Vagina (tissue), 2 donors: ENCODE data around the gene CSRNP3. TPM values are rescaled to one million over a fixed set of nuclear protein-coding genes. Genes with fewer than 3 reads are reported as not detected.

Source experiments
- DNase-seq, 2 donors: peaks; one replicate each; pipeline ENCODE4 v3.0.0-alpha.2; 2017; ENCODE audit errors: extremely low spot score in 2 of 2
- H3K27ac ChIP-seq: fragments of 200-600 bp; sonication (generic); one replicate; pipeline ENCODE4 v1.5.1; 2019
- H3K27me3 ChIP-seq: fragments of 200-600 bp; sonication (generic); one replicate; pipeline ENCODE4 v1.5.1; 2019
- H3K36me3 ChIP-seq, 2 donors: fragments of 200-600 bp; sonication (generic); one replicate each; pipeline ENCODE4 v1.5.1; 2017 to 2019
- H3K4me1 ChIP-seq: fragments of 200-600 bp; sonication (generic); one replicate; pipeline ENCODE4 v1.5.1; 2019
- H3K4me3 ChIP-seq, 2 donors: fragments of 200-600 bp; sonication (generic); 1 replicate in 1 of 2; 2 replicates in 1 of 2; pipeline ENCODE4 v1.5.1; 2016 to 2019
- H3K9me3 ChIP-seq: fragments of 200-600 bp; sonication (generic); one replicate; pipeline ENCODE4 v1.5.1; 2019
- CTCF ChIP-seq, 3 experiments: fragments of 450-650 bp in 2 of 3; fragments of 200-600 bp in 1 of 3; sonication (generic) in 1 of 3; IDR thresholded peaks; one replicate each; pipeline ENCODE4 v1.5.1; 2017 to 2019; ENCODE audit warnings: antibody characterized with exemption in 3 of 3, mild to moderate bottlenecking in 2 of 3, moderate library complexity in 2 of 3
- POLR2A ChIP-seq, 2 donors: fragments of 450-650 bp; IDR thresholded peaks; one replicate each; pipeline ENCODE4 v1.6.1; 2017; ENCODE audit warnings: antibody characterized with exemption in 2 of 2, mild to moderate bottlenecking in 2 of 2, moderate library complexity in 2 of 2
- POLR2AphosphoS5 ChIP-seq, 2 donors: sonication (generic); formaldehyde crosslinking; IDR thresholded peaks; one replicate each; pipeline ENCODE4 v1.9.0; 2017; ENCODE audit warnings: antibody characterized with exemption in 2 of 2, mild to moderate bottlenecking in 2 of 2, low read depth in 1 of 2; ENCODE audit not compliant: insufficient read depth in 1 of 2
- intact Hi-C: fragments of 100-400 bp; cut with DNase I; formaldehyde crosslinking; loops from one replicate; pipeline ENCODE4 v1.15.1; 2023
- total RNA-seq: library from RNA; depleted of rRNA; stranded (reverse); fragments of >200 nt; gene quantifications from one replicate; pipeline ENCODE4 v1.2.3, GENCODE V29; 2016

CSRNP3 gene
- total RNA-seq, 1 donor from 2014 or later, result 2.7 TPM

- Histone ChIP-seq H3K9me3 (no peaks in the 10 kb centered on the region), H3K27ac (no peak overlapping the region), H3K4me1 (no peaks in the 10 kb centered on the region), H3K27me3 (no peaks in the 10 kb centered on the region), H3K36me3 (no peaks in the 10 kb centered on the region), H3K4me3 (no peak overlapping the region)
- TF ChIP-seq CTCF (IDR thresholded peaks at IDR 0.05) (no peak), POLR2AphosphoS5 (IDR thresholded peaks at IDR 0.05; ENCODE audit: insufficient read depth in 1 of 2, low read depth in 1 of 2) (no peak), POLR2A (IDR thresholded peaks at IDR 0.05) (no peak)
- DNase-seq, result no peak
- intact Hi-C loops, result no loop called here
Measured at GRCh38 chr2:165518611-165519010, 49.1 kb downstream of the CSRNP3 start.

- H3K27ac ChIP-seq, result no peak overlapping the region
- no peaks in the 10 kb centered on the region for H3K27me3 ChIP-seq
- H3K9me3 ChIP-seq, result no peaks in the 10 kb centered on the region
- no peaks in the 10 kb centered on the region for H3K4me1 ChIP-seq
- DNase-seq, result no peak
- TF ChIP-seq POLR2A (IDR thresholded peaks at IDR 0.05), result no peak
- TF ChIP-seq CTCF (IDR thresholded peaks at IDR 0.05), result no peak
- TF ChIP-seq POLR2AphosphoS5 (IDR thresholded peaks at IDR 0.05; ENCODE audit: insufficient read depth in 1 of 2, low read depth in 1 of 2), result no peak
- intact Hi-C loops, result no loop called here
- H3K4me3 ChIP-seq, result no peak overlapping the region
- H3K36me3 ChIP-seq, result no peaks in the 10 kb centered on the region
Measured at GRCh38 chr2:165522719-165523118, 53.2 kb downstream of the CSRNP3 start.

- H3K4me3 ChIP-seq, result no peak overlapping the region
- H3K27me3 ChIP-seq, result no peaks in the 10 kb centered on the region
- intact Hi-C loops, result no loop called here
- TF ChIP-seq POLR2AphosphoS5 (IDR thresholded peaks at IDR 0.05; ENCODE audit: insufficient read depth in 1 of 2, low read depth in 1 of 2) (no peak), CTCF (IDR thresholded peaks at IDR 0.05) (no peak), POLR2A (IDR thresholded peaks at IDR 0.05) (no peak)
- H3K36me3 ChIP-seq, result no peaks in the 10 kb centered on the region
- no peak for DNase-seq
- H3K4me1 ChIP-seq, result no peaks in the 10 kb centered on the region
- no peaks in the 10 kb centered on the region for H3K9me3 ChIP-seq
- no peak overlapping the region for H3K27ac ChIP-seq
Measured at GRCh38 chr2:165524720-165525119, 55.2 kb downstream of the CSRNP3 start.

- no peak for DNase-seq
- H3K27ac ChIP-seq, result no peak overlapping the region
- TF ChIP-seq POLR2AphosphoS5 (IDR thresholded peaks at IDR 0.05; ENCODE audit: insufficient read depth in 1 of 2, low read depth in 1 of 2) (no peak), CTCF (IDR thresholded peaks at IDR 0.05) (no peak), POLR2A (IDR thresholded peaks at IDR 0.05) (no peak)
Measured at GRCh38 chr2:165528691-165529090, 59.2 kb downstream of the CSRNP3 start.

GRCh38 chr2:165529130-165529529 is 59.6 kb downstream of the CSRNP3 start:
- H3K9me3 ChIP-seq, result no peaks in the 10 kb centered on the region
- no peaks in the 10 kb centered on the region for H3K36me3 ChIP-seq
- no peak for DNase-seq
- no peaks in the 10 kb centered on the region for H3K27me3 ChIP-seq
- TF ChIP-seq POLR2A (IDR thresholded peaks at IDR 0.05) (no peak), POLR2AphosphoS5 (IDR thresholded peaks at IDR 0.05; ENCODE audit: insufficient read depth in 1 of 2, low read depth in 1 of 2) (no peak), CTCF (IDR thresholded peaks at IDR 0.05) (no peak)
- intact Hi-C loops, result no loop called here
- H3K4me3 ChIP-seq, result no peak overlapping the region
- no peaks in the 10 kb centered on the region for H3K4me1 ChIP-seq
- H3K27ac ChIP-seq, result no peak overlapping the region

More at GRCh38 chr2:165528691-165529090, 59.2 kb downstream of the CSRNP3 start:
- intact Hi-C loops, result no loop called here
- H3K27me3 ChIP-seq, result no peaks in the 10 kb centered on the region
- no peaks in the 10 kb centered on the region for H3K9me3 ChIP-seq
- no peaks in the 10 kb centered on the region for H3K4me1 ChIP-seq
- H3K36me3 ChIP-seq, result no peaks in the 10 kb centered on the region
- H3K4me3 ChIP-seq, result no peak overlapping the region
